Panc1 (cell line): Measurements from ENCODE around the gene STYK1. TPM values are rescaled to one million over a fixed set of nuclear protein-coding genes. Genes with fewer than 3 reads are reported as not detected.

Experiments used
- ATAC-seq: fragments of 200-7000 bp; cut with Tn5 transposase; 2 replicates; pipeline ENCODE4 v1.9.1; 2020; ENCODE audit warnings: mild to moderate bottlenecking, moderate library complexity
- BruUV-seq: library from RNA; stranded (reverse); fragments of 400-500 nt; replicated peaks from 2 replicates; lab custom pipeline; 2021; lab: Mats Ljungman, UMichigan
- CTCF ChIA-PET: fragments of 300-600 bp; sonication (Branson Sonifier 250); formaldehyde crosslinking; loops from one replicate; lab custom pipeline; 2022; ENCODE audit warnings: antibody characterized with exemption; lab: Charles Lee
- POLR2A ChIA-PET: fragments of 300-600 bp; sonication (Branson Sonifier 250); formaldehyde crosslinking; loops from one replicate; lab custom pipeline; 2022; ENCODE audit warnings: antibody characterized with exemption; lab: Charles Lee
- DNase-seq: peaks from one replicate; pipeline ENCODE4 v3.0.0-alpha.2; 2010; ENCODE audit warnings: low read depth, low spot score
- H3K27ac ChIP-seq: 2 replicates; pipeline ENCODE4 v1.5.1; 2011; ENCODE audit warnings: mild to moderate bottlenecking, low read length, inconsistent platforms
- H3K27me3 ChIP-seq: fragments of 200-500 bp; sonication (Bioruptor generic); 2 replicates; pipeline ENCODE4 v1.6.0; 2014; ENCODE audit warnings: low read length, inconsistent platforms; ENCODE audit not compliant: control insufficient read depth, insufficient read depth
- H3K36me3 ChIP-seq: fragments of 200-500 bp; sonication (Bioruptor generic); 2 replicates; pipeline ENCODE4 v1.5.1; 2014; ENCODE audit warnings: inconsistent platforms, mild to moderate bottlenecking, low read length, moderate library complexity; ENCODE audit not compliant: control insufficient read depth, insufficient read depth
- H3K4me1 ChIP-seq: 2 replicates; pipeline ENCODE4 v1.5.1; 2011; ENCODE audit warnings: inconsistent platforms, mild to moderate bottlenecking, low read length, moderate library complexity; ENCODE audit not compliant: control insufficient read depth, insufficient read depth
- H3K4me3 ChIP-seq, 2 experiments: 2 replicates each; pipeline ENCODE4 v1.5.1; 2011 to 2012; ENCODE audit warnings: low read depth in 2 of 2, low read length in 2 of 2, mild to moderate bottlenecking in 2 of 2, inconsistent platforms in 1 of 2, moderate library complexity in 1 of 2
- H3K9me3 ChIP-seq: fragments of 200-500 bp; sonication (Bioruptor generic); 2 replicates; pipeline ENCODE4 v1.5.1; 2014; ENCODE audit warnings: low read depth, mild to moderate bottlenecking, inconsistent platforms, low read length, moderate library complexity; ENCODE audit not compliant: control insufficient read depth, insufficient read depth
- POLR2AphosphoS5 ChIP-seq: IDR thresholded peaks from 2 replicates; pipeline ENCODE4 v1.6.1; 2012; ENCODE audit warnings: mild to moderate bottlenecking, low read depth, low read length, moderate library complexity
- SIN3A ChIP-seq: IDR thresholded peaks from 2 replicates; pipeline ENCODE4 v1.6.1; 2012; ENCODE audit warnings: low read depth, mild to moderate bottlenecking, low read length, moderate library complexity, borderline replicate concordance; ENCODE audit not compliant: insufficient read depth
- TCF7L2 ChIP-seq: IDR thresholded peaks from 2 replicates; pipeline ENCODE4 v1.6.1; 2011; ENCODE audit warnings: mild to moderate bottlenecking, low read depth, low read length, inconsistent platforms
- in situ Hi-C: cut with HindIII; loops from 2 replicates; pipeline ENCODE4 v1.10.0; 2016; ENCODE audit warnings: low sequenced_read_pairs, low pct_unique_long_range_greater_than_20kb
- intact Hi-C: fragments of 100-400 bp; cut with micrococcal nuclease; formaldehyde crosslinking; loops from one replicate; pipeline ENCODE4 v1.10.0; 2022; ENCODE audit not compliant: unreplicated experiment
- total RNA-seq: library from RNA; stranded (reverse); gene quantifications from one replicate; pipeline ENCODE4 v1.2.1, GENCODE V29; 2021; ENCODE audit not compliant: unreplicated experiment
- TF ChIP-seq, protein P1 (sequence below): fragments of 450-650 bp; IDR thresholded peaks from 2 replicates; pipeline ENCODE4 v1.5.1; 2017; ENCODE audit warnings: mild to moderate bottlenecking
- TF ChIP-seq, protein P2 (sequence below), 2 experiments: IDR thresholded peaks; 2 replicates each; pipeline ENCODE4 v1.6.1; 2011 to 2012; ENCODE audit warnings: low read depth in 2 of 2, control low read depth in 1 of 2, low read length in 1 of 2, mild to moderate bottlenecking in 1 of 2, moderate library complexity in 1 of 2; ENCODE audit not compliant: insufficient read depth in 1 of 2

STYK1 gene
- total RNA-seq, 1 experiment from 2014 or later, result 0.85 TPM

GRCh38 chr12:10634427-10634826 is 39.4 kb downstream of the STYK1 start:
- Histone ChIP-seq H3K27ac (no peak overlapping the region), H3K27me3 (no peaks in the 10 kb centered on the region), H3K9me3 (no peaks in the 10 kb centered on the region), H3K4me3 (no peak overlapping the region), H3K4me1 (no peaks in the 10 kb centered on the region), H3K36me3 (no peaks in the 10 kb centered on the region)
- intact Hi-C loops, result no loop called here
- in situ Hi-C loops, result no loop called here
- DNase-seq (no peak), ATAC-seq (no peak)
- TF ChIP-seq, protein P1, sequence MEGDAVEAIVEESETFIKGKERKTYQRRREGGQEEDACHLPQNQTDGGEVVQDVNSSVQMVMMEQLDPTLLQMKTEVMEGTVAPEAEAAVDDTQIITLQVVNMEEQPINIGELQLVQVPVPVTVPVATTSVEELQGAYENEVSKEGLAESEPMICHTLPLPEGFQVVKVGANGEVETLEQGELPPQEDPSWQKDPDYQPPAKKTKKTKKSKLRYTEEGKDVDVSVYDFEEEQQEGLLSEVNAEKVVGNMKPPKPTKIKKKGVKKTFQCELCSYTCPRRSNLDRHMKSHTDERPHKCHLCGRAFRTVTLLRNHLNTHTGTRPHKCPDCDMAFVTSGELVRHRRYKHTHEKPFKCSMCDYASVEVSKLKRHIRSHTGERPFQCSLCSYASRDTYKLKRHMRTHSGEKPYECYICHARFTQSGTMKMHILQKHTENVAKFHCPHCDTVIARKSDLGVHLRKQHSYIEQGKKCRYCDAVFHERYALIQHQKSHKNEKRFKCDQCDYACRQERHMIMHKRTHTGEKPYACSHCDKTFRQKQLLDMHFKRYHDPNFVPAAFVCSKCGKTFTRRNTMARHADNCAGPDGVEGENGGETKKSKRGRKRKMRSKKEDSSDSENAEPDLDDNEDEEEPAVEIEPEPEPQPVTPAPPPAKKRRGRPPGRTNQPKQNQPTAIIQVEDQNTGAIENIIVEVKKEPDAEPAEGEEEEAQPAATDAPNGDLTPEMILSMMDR, result no peak
- no peak for TF ChIP-seq SIN3A
- TF ChIP-seq, protein P2, sequence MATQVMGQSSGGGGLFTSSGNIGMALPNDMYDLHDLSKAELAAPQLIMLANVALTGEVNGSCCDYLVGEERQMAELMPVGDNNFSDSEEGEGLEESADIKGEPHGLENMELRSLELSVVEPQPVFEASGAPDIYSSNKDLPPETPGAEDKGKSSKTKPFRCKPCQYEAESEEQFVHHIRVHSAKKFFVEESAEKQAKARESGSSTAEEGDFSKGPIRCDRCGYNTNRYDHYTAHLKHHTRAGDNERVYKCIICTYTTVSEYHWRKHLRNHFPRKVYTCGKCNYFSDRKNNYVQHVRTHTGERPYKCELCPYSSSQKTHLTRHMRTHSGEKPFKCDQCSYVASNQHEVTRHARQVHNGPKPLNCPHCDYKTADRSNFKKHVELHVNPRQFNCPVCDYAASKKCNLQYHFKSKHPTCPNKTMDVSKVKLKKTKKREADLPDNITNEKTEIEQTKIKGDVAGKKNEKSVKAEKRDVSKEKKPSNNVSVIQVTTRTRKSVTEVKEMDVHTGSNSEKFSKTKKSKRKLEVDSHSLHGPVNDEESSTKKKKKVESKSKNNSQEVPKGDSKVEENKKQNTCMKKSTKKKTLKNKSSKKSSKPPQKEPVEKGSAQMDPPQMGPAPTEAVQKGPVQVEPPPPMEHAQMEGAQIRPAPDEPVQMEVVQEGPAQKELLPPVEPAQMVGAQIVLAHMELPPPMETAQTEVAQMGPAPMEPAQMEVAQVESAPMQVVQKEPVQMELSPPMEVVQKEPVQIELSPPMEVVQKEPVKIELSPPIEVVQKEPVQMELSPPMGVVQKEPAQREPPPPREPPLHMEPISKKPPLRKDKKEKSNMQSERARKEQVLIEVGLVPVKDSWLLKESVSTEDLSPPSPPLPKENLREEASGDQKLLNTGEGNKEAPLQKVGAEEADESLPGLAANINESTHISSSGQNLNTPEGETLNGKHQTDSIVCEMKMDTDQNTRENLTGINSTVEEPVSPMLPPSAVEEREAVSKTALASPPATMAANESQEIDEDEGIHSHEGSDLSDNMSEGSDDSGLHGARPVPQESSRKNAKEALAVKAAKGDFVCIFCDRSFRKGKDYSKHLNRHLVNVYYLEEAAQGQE (IDR thresholded peaks at IDR 0.05; ENCODE audit: insufficient read depth in 1 of 2, low read depth in 2 of 2, low read length in 1 of 2), result no peak
- no peak for TF ChIP-seq POLR2AphosphoS5
- TF ChIP-seq TCF7L2, result no peak
- POLR2A ChIA-PET, result no interaction called here
- no TSS peak for BruUV-seq
- CTCF ChIA-PET, result no interaction called here

- H3K27me3 ChIP-seq, result no peaks in the 10 kb centered on the region
- ATAC-seq (no peak), DNase-seq (no peak)
- H3K4me1 ChIP-seq, result no peaks in the 10 kb centered on the region
- intact Hi-C loops (no loop called here), in situ Hi-C loops (no loop called here)
- H3K36me3 ChIP-seq, result no peaks in the 10 kb centered on the region
- ChIA-PET CTCF (no interaction called here), POLR2A (no interaction called here)
- no peak overlapping the region for H3K27ac ChIP-seq
- H3K9me3 ChIP-seq, result no peaks in the 10 kb centered on the region
- no peak overlapping the region for H3K4me3 ChIP-seq
- TF ChIP-seq, protein P1, result no peak
- TF ChIP-seq TCF7L2 (no peak), SIN3A (no peak), POLR2AphosphoS5 (no peak)
- TF ChIP-seq, protein P2 (IDR thresholded peaks at IDR 0.05; ENCODE audit: insufficient read depth in 1 of 2, low read depth in 2 of 2, low read length in 1 of 2), result no peak
- no TSS peak for BruUV-seq
These were observed 40.3 kb downstream of the STYK1 start for GRCh38 chr12:10633541-10633940.
